Stimulated activated CD8-positive, alpha-beta memory T cell treated with anti-CD3 and anti-CD28 coated beads, Interleukin-4, amount 100 ng/mL, for 24 hours (primary cell): Measurements from ENCODE around the gene POF1B.

Experiments
- DNase-seq: peaks from one replicate; pipeline ENCODE4 v3.0.0-alpha.2; 2020; ENCODE audit warnings: low read depth

Gene POF1B

GRCh38 chrX:85243155-85243554 lies 136.3 kb downstream of the POF1B start:
- no peak for DNase-seq
